Effector memory CD8-positive, alpha-beta T cell (primary cell): ENCODE results near the gene POLR3G.

Experiments used
- ATAC-seq: fragments of 150-1000 bp; cut with Tn5 transposase; replicated peaks from 2 replicates; pipeline ENCODE4 v1.10.0; 2021; ENCODE audit warnings: mild to moderate bottlenecking, moderate library complexity
- DNase-seq, 3 experiments: peaks; one replicate each; pipeline ENCODE4 v3.0.0; 2021
- H3K27ac Mint-ChIP-seq, 2 donors: one replicate each; pipeline ENCODE4 v1.8.0; 2022; ENCODE audit warnings: mild to moderate bottlenecking in 2 of 2, mixed read lengths in 2 of 2, moderate library complexity in 2 of 2
- H3K27me3 Mint-ChIP-seq, 2 donors: one replicate each; pipeline ENCODE4 v1.8.0; 2022; ENCODE audit warnings: mixed read lengths in 2 of 2
- H3K36me3 Mint-ChIP-seq: one replicate; pipeline ENCODE4 v1.8.0; 2022; ENCODE audit warnings: mild to moderate bottlenecking, moderate library complexity, mixed read lengths; ENCODE audit not compliant: insufficient read depth
- H3K4me1 Mint-ChIP-seq, 2 donors: one replicate each; pipeline ENCODE4 v1.8.0; 2022; ENCODE audit warnings: low read depth in 2 of 2, mixed read lengths in 2 of 2
- H3K4me3 Mint-ChIP-seq, 2 donors: one replicate each; pipeline ENCODE4 v1.8.0; 2022; ENCODE audit warnings: mild to moderate bottlenecking in 2 of 2, mixed read lengths in 2 of 2, moderate library complexity in 2 of 2
- H3K9me3 Mint-ChIP-seq, 2 donors: one replicate each; pipeline ENCODE4 v1.8.0; 2022; ENCODE audit warnings: mixed read lengths in 2 of 2
- total RNA-seq, 9 experiments: gene quantifications; one replicate each; lab custom pipeline; 2026; lab: John Stamatoyannopoulos, UW

Gene POLR3G, protein sequence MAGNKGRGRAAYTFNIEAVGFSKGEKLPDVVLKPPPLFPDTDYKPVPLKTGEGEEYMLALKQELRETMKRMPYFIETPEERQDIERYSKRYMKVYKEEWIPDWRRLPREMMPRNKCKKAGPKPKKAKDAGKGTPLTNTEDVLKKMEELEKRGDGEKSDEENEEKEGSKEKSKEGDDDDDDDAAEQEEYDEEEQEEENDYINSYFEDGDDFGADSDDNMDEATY
- 0.67 to 17.5 (median 2.2) reads per million in 9 experiments for total RNA-seq

- DNase-seq (peak; percentile 87 to 89 (median 87)), ATAC-seq (peak; percentile 85)
- peak within 1 kb of the TSS; percentile 96 to 99 for H3K4me3 Mint-ChIP-seq
- H3K9me3 Mint-ChIP-seq: no peaks in the 10 kb centered on the region
- H3K27me3 Mint-ChIP-seq: no peaks in the 10 kb centered on the region
- peaks cover 22 to 38% of the 10 kb centered on the region in 2 donors for H3K4me1 Mint-ChIP-seq
- peaks cover 14% of the 10 kb centered on the region for H3K36me3 Mint-ChIP-seq
- H3K27ac Mint-ChIP-seq: peak within 1 kb of the TSS; percentile 88 to 93
These were observed at the start of gene POLR3G, which contains the start of gene MBLAC2 for GRCh38 chr5:90474235-90475107. POLR3G (plus strand) TSS chr5:90474864; CDS start chr5:90485568, 10,704 bp downstream. MBLAC2 (minus strand) TSS chr5:90474771; CDS start chr5:90474292, 479 bp downstream.

- no peak overlapping the region for H3K27ac Mint-ChIP-seq
- H3K4me1 Mint-ChIP-seq: no peaks in the 10 kb centered on the region
- H3K27me3 Mint-ChIP-seq: peaks cover 0 to 20% of the 10 kb centered on the region in 2 donors
- no peaks in the 10 kb centered on the region for H3K36me3 Mint-ChIP-seq
- ATAC-seq (peak; percentile 65), DNase-seq (peak; percentile 15 to 34 (median 27))
- H3K9me3 Mint-ChIP-seq: no peaks in the 10 kb centered on the region
- no peak overlapping the region for H3K4me3 Mint-ChIP-seq
These were observed 40.4 kb upstream of the POLR3G start for GRCh38 chr5:90434116-90434714.

DNA sequence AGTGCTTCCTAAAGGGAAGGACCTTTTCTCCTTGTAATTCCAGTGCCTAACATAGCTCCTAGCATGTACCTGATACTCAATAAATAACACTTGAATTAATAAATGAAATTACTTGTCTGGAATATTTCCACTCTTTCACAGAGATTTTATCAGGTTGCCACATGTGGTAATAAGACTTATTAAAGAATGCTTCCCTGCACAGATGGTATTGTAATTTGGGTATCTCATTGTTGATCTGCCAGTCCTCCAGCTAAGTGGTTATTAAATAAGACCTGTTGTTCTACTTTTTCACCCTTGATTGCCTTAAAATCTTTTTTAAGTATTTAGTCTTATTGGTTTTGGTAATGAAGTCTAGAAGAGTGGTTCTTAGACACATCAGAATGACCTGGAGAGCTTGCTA is 37.0 kb upstream of the POLR3G start:
- Mint-ChIP-seq H3K27ac (no peak overlapping the region), H3K27me3 (peaks cover 0 to 12% of the 10 kb centered on the region in 2 donors), H3K9me3 (no peaks in the 10 kb centered on the region), H3K4me1 (peaks cover 2 to 4% of the 10 kb centered on the region in 2 donors), H3K4me3 (no peak overlapping the region), H3K36me3 (no peaks in the 10 kb centered on the region)
- no peak for DNase-seq
- ATAC-seq: no peak

GRCh38 chr5:90438100-90438499 is 36.6 kb upstream of the POLR3G start:
- peaks cover 0 to 12% of the 10 kb centered on the region in 2 donors for H3K27me3 Mint-ChIP-seq
- no peaks in the 10 kb centered on the region for H3K9me3 Mint-ChIP-seq
- H3K36me3 Mint-ChIP-seq: no peaks in the 10 kb centered on the region
- ATAC-seq (no peak), DNase-seq (no peak)
- peaks cover 2 to 4% of the 10 kb centered on the region in 2 donors for H3K4me1 Mint-ChIP-seq
- no peak overlapping the region for H3K4me3 Mint-ChIP-seq
- H3K27ac Mint-ChIP-seq: no peak overlapping the region

DNA sequence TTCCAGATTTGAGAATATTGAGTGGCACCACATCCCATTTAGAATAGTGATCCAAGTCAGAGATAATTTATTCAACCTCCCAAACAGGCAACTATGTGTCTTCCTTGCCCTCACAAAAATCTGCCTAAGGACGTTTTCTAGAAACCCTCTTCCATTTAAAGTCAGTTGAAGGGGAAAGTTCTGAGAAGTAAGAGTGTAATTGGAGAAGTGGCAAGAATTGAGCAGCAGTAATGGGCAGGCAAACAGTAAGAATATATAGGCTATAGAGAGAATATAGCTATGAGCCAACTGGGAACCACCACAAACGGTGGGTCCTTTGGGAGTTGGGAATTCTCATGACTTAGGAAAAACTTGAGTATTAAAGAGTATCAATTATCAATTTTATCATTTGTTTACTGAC is 34.0 kb upstream of the POLR3G start:
- Mint-ChIP-seq H3K4me3 (peak overlapping the region; percentile 65 to 71), H3K27me3 (peaks cover 0 to 12% of the 10 kb centered on the region in 2 donors), H3K27ac (no peak overlapping the region), H3K36me3 (no peaks in the 10 kb centered on the region), H3K4me1 (peaks cover 2 to 4% of the 10 kb centered on the region in 2 donors), H3K9me3 (no peaks in the 10 kb centered on the region)
- ATAC-seq: no peak
- DNase-seq: no peak

DNA sequence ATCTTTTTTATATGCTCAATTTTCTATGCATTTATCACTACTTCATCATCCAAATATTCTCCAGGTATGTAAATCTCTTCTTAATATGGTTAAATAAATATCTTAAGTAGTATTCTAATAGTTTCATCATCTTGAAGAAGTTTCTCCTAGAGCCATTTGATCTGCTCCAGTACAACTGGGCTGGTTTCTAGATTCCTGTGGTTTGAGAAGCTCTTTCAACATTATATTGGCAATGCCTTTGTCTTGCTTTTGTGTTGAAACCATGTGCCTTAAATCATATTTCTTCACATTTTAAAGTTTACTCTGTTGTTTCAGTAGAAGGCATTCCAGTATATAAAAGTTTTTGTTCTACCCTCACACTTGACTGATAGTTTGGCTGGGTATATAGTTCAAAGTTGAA is 27.7 kb upstream of the POLR3G start:
- no peak overlapping the region for H3K4me3 Mint-ChIP-seq
- no peaks in the 10 kb centered on the region for H3K9me3 Mint-ChIP-seq
- ATAC-seq: no peak
- H3K4me1 Mint-ChIP-seq: no peaks in the 10 kb centered on the region
- no peak for DNase-seq
- H3K36me3 Mint-ChIP-seq: peaks cover 6% of the 10 kb centered on the region
- H3K27me3 Mint-ChIP-seq: no peaks in the 10 kb centered on the region
- H3K27ac Mint-ChIP-seq: no peak overlapping the region

DNA sequence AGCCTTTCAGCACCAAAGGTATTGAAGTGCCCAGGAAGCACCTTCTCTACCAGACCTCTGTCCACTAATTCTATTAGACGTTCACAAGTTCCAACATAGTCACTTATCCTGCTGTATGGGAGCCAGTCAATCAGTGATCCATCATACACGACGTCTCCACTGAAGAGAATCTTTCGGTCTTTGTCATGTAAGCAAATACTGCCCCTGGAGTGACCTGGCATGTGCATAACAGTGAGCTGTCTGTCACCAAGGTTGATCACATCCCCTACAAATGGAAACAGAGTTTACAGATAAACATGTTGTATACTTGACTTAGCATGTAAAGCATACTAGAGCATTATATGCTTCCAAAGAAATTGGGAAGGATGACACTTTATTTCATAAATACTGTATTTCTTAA is 13.4 kb upstream of the POLR3G start:
- no peak for ATAC-seq
- Mint-ChIP-seq H3K27ac (no peak overlapping the region), H3K4me3 (no peak overlapping the region), H3K9me3 (no peaks in the 10 kb centered on the region), H3K27me3 (no peaks in the 10 kb centered on the region), H3K4me1 (peaks cover 1 to 4% of the 10 kb centered on the region in 2 donors), H3K36me3 (peaks cover 8% of the 10 kb centered on the region)
- no peak for DNase-seq

GRCh38 chr5:90472783-90473395 is 1.8 kb upstream of the POLR3G start:
- H3K4me3 Mint-ChIP-seq: peak overlapping the region; percentile 96 to 99

DNA sequence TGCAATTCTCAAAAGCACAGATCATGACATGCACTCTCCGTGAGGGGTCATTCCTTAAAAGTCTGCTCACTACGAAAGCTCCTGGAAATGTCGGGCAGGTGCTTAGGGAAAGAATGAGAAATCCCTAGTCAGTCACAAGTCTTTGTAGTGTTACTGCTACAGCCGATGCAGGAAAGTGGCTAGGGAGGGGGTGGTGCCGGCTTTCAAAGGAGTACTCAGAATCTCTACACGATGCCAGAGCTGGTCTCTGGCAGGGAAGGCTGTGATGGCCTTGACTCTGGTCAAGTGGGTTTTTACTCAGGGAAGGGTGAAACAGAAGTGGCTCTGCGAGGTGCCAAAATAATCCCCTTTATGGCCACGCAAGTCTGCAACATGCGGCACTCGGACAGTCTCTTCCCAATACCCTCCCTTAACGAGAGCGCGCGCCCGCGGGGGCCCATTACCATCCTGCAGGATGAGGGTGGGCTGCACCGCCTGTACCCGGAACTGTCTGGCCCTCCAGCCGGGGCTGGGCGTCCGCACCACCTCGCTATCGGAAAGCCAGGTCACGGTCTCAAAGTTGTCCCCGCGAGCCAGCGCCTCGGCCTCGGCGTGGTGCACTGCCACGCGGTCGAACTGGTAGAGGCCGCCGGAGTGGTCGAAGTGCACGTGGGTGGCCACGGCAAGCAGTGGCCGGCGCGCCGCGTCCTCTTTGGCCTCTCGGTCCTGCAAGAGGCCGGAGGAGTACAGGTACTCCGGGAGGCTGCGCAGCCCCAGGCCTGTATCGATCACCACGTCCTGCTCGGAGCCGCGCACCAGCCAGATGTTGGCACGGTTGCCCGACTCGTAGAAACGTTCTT is 1.0 kb upstream of the POLR3G start:
- Mint-ChIP-seq H3K27me3 (no peaks in the 10 kb centered on the region), H3K4me3 (peak overlapping the region; percentile 96 to 99), H3K36me3 (peaks cover 14% of the 10 kb centered on the region), H3K9me3 (no peaks in the 10 kb centered on the region), H3K27ac (peak overlapping the region; percentile 88 to 93), H3K4me1 (peaks cover 22 to 42% of the 10 kb centered on the region in 2 donors)
- peak in 2 of 3 experiments; percentile 0 to 2 for DNase-seq
- peak; percentile 1 for ATAC-seq

More at GRCh38 chr5:90472783-90473395, 1.8 kb upstream of the POLR3G start:
- Mint-ChIP-seq H3K27me3 (no peaks in the 10 kb centered on the region), H3K36me3 (peaks cover 14% of the 10 kb centered on the region), H3K4me1 (peaks cover 22 to 42% of the 10 kb centered on the region in 2 donors), H3K9me3 (no peaks in the 10 kb centered on the region), H3K27ac (peak overlapping the region; percentile 39 to 93)
- ATAC-seq (no peak), DNase-seq (no peak)

GRCh38 chr5:90475436-90475980 is 844 bp downstream of the POLR3G start:
- DNase-seq: no peak
- no peaks in the 10 kb centered on the region for H3K9me3 Mint-ChIP-seq
- H3K36me3 Mint-ChIP-seq: peaks cover 14% of the 10 kb centered on the region
- H3K4me1 Mint-ChIP-seq: peaks cover 22 to 30% of the 10 kb centered on the region in 2 donors
- H3K27ac Mint-ChIP-seq: no peak overlapping the region
- no peaks in the 10 kb centered on the region for H3K27me3 Mint-ChIP-seq
- peak overlapping the region; percentile 96 to 99 for H3K4me3 Mint-ChIP-seq
- ATAC-seq: no peak

GRCh38 chr5:90476391-90476790 is 1.7 kb downstream of the POLR3G start:
- no peaks in the 10 kb centered on the region for H3K27me3 Mint-ChIP-seq
- no peak overlapping the region for H3K4me3 Mint-ChIP-seq
- no peak for ATAC-seq

DNA sequence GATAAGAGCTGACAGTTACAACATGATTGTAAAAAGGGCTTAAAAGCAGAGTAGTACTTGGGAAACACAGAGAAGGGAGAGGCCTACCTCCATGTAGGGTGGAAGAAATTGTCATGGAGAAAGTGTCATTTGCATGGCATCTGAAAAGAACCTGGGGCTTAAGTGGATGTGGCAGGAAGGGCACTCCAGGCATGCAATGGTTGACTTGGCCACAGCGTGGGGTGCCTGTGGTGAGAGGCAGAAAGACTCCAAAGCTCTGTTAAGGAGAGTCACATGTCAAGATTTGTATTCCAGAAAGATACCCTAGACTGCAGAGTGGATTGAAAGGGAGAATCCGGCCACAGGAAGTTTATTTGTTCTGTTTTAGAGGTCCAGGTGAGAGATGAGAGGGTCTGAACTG is 2.4 kb downstream of the POLR3G start:
- no peaks in the 10 kb centered on the region for H3K27me3 Mint-ChIP-seq

More at GRCh38 chr5:90476391-90476790, 1.7 kb downstream of the POLR3G start:
- H3K9me3 Mint-ChIP-seq: no peaks in the 10 kb centered on the region
- H3K27ac Mint-ChIP-seq: no peak overlapping the region
- peaks cover 14% of the 10 kb centered on the region for H3K36me3 Mint-ChIP-seq
- H3K4me1 Mint-ChIP-seq: peaks cover 18 to 22% of the 10 kb centered on the region in 2 donors
- no peak for DNase-seq

More for the DNA sequence above, 2.4 kb downstream of the POLR3G start:
- H3K9me3 Mint-ChIP-seq: no peaks in the 10 kb centered on the region
- H3K36me3 Mint-ChIP-seq: peaks cover 14% of the 10 kb centered on the region
- H3K4me1 Mint-ChIP-seq: peaks cover 18 to 22% of the 10 kb centered on the region in 2 donors
- H3K27ac Mint-ChIP-seq: no peak overlapping the region
- no peak for DNase-seq
- no peak for ATAC-seq
- H3K4me3 Mint-ChIP-seq: no peak overlapping the region
